Measurements from ENCODE around the gene TIMM10. TPM values are rescaled to one million over a fixed set of nuclear protein-coding genes. Genes with fewer than 3 reads are reported as not detected.

TIMM10 gene
- polyA plus RNA-seq, 1 donor from 2014 or later, result 63.6 TPM

- Histone ChIP-seq H3K27me3 (ENCODE audit: insufficient read depth, low read depth, low read length) (no peaks in the 10 kb centered on the region), H3K9me3 (ENCODE audit: low read length) (no peaks in the 10 kb centered on the region), H3K4me2 (ENCODE audit: low read length) (no peak overlapping the region), H3K4me3 (ENCODE audit: low read length) (no peak overlapping the region), H3K27ac (ENCODE audit: low read length) (no peak overlapping the region), H3F3A (ENCODE audit: insufficient read depth, low read length, poor library complexity, severe bottlenecking) (no peaks in the 10 kb centered on the region), H2AFZ (ENCODE audit: low read depth, low read length) (no peak overlapping the region), H3K9me2 (ENCODE audit: insufficient read depth, low read length) (no peaks in the 10 kb centered on the region), H3K36me3 (ENCODE audit: insufficient read depth, low read length) (no peaks in the 10 kb centered on the region), H4K20me1 (ENCODE audit: insufficient read depth) (no peaks in the 10 kb centered on the region), H3K9ac (ENCODE audit: low read length) (no peak overlapping the region), H3K79me2 (replicated peaks; ENCODE audit: insufficient read depth, low read length) (no peaks in the 10 kb centered on the region)
- TF ChIP-seq POLR2AphosphoS5 (IDR thresholded peaks at IDR 0.05), result no peak
- TF ChIP-seq TAF1 (IDR thresholded peaks at IDR 0.05; ENCODE audit: low read depth), result no peak
- TF ChIP-seq, protein P1, sequence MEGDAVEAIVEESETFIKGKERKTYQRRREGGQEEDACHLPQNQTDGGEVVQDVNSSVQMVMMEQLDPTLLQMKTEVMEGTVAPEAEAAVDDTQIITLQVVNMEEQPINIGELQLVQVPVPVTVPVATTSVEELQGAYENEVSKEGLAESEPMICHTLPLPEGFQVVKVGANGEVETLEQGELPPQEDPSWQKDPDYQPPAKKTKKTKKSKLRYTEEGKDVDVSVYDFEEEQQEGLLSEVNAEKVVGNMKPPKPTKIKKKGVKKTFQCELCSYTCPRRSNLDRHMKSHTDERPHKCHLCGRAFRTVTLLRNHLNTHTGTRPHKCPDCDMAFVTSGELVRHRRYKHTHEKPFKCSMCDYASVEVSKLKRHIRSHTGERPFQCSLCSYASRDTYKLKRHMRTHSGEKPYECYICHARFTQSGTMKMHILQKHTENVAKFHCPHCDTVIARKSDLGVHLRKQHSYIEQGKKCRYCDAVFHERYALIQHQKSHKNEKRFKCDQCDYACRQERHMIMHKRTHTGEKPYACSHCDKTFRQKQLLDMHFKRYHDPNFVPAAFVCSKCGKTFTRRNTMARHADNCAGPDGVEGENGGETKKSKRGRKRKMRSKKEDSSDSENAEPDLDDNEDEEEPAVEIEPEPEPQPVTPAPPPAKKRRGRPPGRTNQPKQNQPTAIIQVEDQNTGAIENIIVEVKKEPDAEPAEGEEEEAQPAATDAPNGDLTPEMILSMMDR (IDR thresholded peaks at IDR 0.05; ENCODE audit: poor library complexity, severe bottlenecking), result no peak
- TF ChIP-seq, protein P2, sequence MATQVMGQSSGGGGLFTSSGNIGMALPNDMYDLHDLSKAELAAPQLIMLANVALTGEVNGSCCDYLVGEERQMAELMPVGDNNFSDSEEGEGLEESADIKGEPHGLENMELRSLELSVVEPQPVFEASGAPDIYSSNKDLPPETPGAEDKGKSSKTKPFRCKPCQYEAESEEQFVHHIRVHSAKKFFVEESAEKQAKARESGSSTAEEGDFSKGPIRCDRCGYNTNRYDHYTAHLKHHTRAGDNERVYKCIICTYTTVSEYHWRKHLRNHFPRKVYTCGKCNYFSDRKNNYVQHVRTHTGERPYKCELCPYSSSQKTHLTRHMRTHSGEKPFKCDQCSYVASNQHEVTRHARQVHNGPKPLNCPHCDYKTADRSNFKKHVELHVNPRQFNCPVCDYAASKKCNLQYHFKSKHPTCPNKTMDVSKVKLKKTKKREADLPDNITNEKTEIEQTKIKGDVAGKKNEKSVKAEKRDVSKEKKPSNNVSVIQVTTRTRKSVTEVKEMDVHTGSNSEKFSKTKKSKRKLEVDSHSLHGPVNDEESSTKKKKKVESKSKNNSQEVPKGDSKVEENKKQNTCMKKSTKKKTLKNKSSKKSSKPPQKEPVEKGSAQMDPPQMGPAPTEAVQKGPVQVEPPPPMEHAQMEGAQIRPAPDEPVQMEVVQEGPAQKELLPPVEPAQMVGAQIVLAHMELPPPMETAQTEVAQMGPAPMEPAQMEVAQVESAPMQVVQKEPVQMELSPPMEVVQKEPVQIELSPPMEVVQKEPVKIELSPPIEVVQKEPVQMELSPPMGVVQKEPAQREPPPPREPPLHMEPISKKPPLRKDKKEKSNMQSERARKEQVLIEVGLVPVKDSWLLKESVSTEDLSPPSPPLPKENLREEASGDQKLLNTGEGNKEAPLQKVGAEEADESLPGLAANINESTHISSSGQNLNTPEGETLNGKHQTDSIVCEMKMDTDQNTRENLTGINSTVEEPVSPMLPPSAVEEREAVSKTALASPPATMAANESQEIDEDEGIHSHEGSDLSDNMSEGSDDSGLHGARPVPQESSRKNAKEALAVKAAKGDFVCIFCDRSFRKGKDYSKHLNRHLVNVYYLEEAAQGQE (IDR thresholded peaks at IDR 0.05; ENCODE audit: borderline replicate concordance), result no peak
- TF ChIP-seq MXI1 (conservative IDR thresholded peaks at IDR 0.05; ENCODE audit: poor library complexity, severe bottlenecking), result no peak
- TF ChIP-seq RAD21 (conservative IDR thresholded peaks at IDR 0.05), result no peak
- no peak for TF ChIP-seq EP300 (conservative IDR thresholded peaks at IDR 0.05; ENCODE audit: poor library complexity, severe bottlenecking)
- TF ChIP-seq SMC3 (conservative IDR thresholded peaks at IDR 0.05; ENCODE audit: poor library complexity), result no peak
- TF ChIP-seq EZH2 (IDR thresholded peaks at IDR 0.05; ENCODE audit: borderline replicate concordance, insufficient read depth, low read length, poor library complexity, severe bottlenecking), result no peak
These were observed 28.2 kb downstream of the TIMM10 start for GRCh38 chr11:57502376-57502775.

- Histone ChIP-seq H4K20me1 (ENCODE audit: insufficient read depth) (no peaks in the 10 kb centered on the region), H3F3A (ENCODE audit: insufficient read depth, low read length, poor library complexity, severe bottlenecking) (no peaks in the 10 kb centered on the region), H3K4me3 (ENCODE audit: low read length) (no peak overlapping the region), H3K27ac (ENCODE audit: low read length) (no peak overlapping the region), H3K9ac (ENCODE audit: low read length) (no peak overlapping the region), H2AFZ (ENCODE audit: low read depth, low read length) (no peak overlapping the region), H3K9me2 (ENCODE audit: insufficient read depth, low read length) (no peaks in the 10 kb centered on the region), H3K4me2 (ENCODE audit: low read length) (no peak overlapping the region), H3K9me3 (ENCODE audit: low read length) (no peaks in the 10 kb centered on the region), H3K36me3 (ENCODE audit: insufficient read depth, low read length) (no peaks in the 10 kb centered on the region), H3K79me2 (replicated peaks; ENCODE audit: insufficient read depth, low read length) (no peaks in the 10 kb centered on the region), H3K27me3 (ENCODE audit: insufficient read depth, low read depth, low read length) (no peaks in the 10 kb centered on the region)
- TF ChIP-seq TAF1 (IDR thresholded peaks at IDR 0.05; ENCODE audit: low read depth) (no peak), EZH2 (IDR thresholded peaks at IDR 0.05; ENCODE audit: borderline replicate concordance, insufficient read depth, low read length, poor library complexity, severe bottlenecking) (no peak), POLR2AphosphoS5 (IDR thresholded peaks at IDR 0.05) (no peak)
These were observed 28.6 kb downstream of the TIMM10 start for GRCh38 chr11:57501953-57502352.

- H3K27me3 ChIP-seq (ENCODE audit: insufficient read depth, low read depth, low read length), result no peaks in the 10 kb centered on the region
- no peaks in the 10 kb centered on the region for H3K9me3 ChIP-seq (ENCODE audit: low read length)
- no peak overlapping the region for H3K4me2 ChIP-seq (ENCODE audit: low read length)
- no peaks in the 10 kb centered on the region for H4K20me1 ChIP-seq (ENCODE audit: insufficient read depth)
- no peak overlapping the region for H3K27ac ChIP-seq (ENCODE audit: low read length)
- H3K79me2 ChIP-seq (replicated peaks; ENCODE audit: insufficient read depth, low read length), result no peaks in the 10 kb centered on the region
- H3F3A ChIP-seq (ENCODE audit: insufficient read depth, low read length, poor library complexity, severe bottlenecking), result no peaks in the 10 kb centered on the region
- H3K9me2 ChIP-seq (ENCODE audit: insufficient read depth, low read length), result no peaks in the 10 kb centered on the region
- no peak overlapping the region for H3K4me3 ChIP-seq (ENCODE audit: low read length)
- no peak overlapping the region for H2AFZ ChIP-seq (ENCODE audit: low read depth, low read length)
- TF ChIP-seq TAF1 (IDR thresholded peaks at IDR 0.05; ENCODE audit: low read depth) (no peak), EZH2 (IDR thresholded peaks at IDR 0.05; ENCODE audit: borderline replicate concordance, insufficient read depth, low read length, poor library complexity, severe bottlenecking) (no peak), RAD21 (conservative IDR thresholded peaks at IDR 0.05) (no peak), SMC3 (conservative IDR thresholded peaks at IDR 0.05; ENCODE audit: poor library complexity) (no peak), MXI1 (conservative IDR thresholded peaks at IDR 0.05; ENCODE audit: poor library complexity, severe bottlenecking) (no peak)
- H3K9ac ChIP-seq (ENCODE audit: low read length), result no peak overlapping the region
- no peaks in the 10 kb centered on the region for H3K36me3 ChIP-seq (ENCODE audit: insufficient read depth, low read length)
These were observed 29.6 kb downstream of the TIMM10 start for GRCh38 chr11:57500926-57501325.
